Body of pancreas (tissue), 4 donors: ENCODE results near the gene TMEM181. TPM values are rescaled to one million over a fixed set of nuclear protein-coding genes. Genes with fewer than 3 reads are reported as not detected.

Source experiments
- ATAC-seq: fragments of 150-250 bp; one replicate; pipeline ENCODE4 v1.9.1; 2016
- DNase-seq, 4 donors: peaks; one replicate each; pipeline ENCODE4 v3.0.0-alpha.2; 2019
- H3K27ac ChIP-seq, 4 donors: fragments of 200-600 bp; sonication (generic); 1 replicate in 3 of 4; 2 replicates in 1 of 4; pipeline versions ENCODE4 v1.5.1 to v1.6.1; 2016 to 2019; ENCODE audit warnings: mild to moderate bottlenecking in 1 of 4, mixed read lengths in 1 of 4, moderate library complexity in 1 of 4
- H3K27me3 ChIP-seq, 2 donors: fragments of 200-600 bp; sonication (generic); one replicate each; pipeline ENCODE4 v1.6.0; 2016; ENCODE audit warnings: mild to moderate bottlenecking in 1 of 2
- H3K36me3 ChIP-seq, 2 donors: fragments of 200-600 bp; sonication (generic); replicated peaks in 1 of 2; 2 replicates each; pipeline ENCODE4 v1.5.1; 2016; ENCODE audit warnings: low read depth in 2 of 2; ENCODE audit not compliant: insufficient read depth in 1 of 2
- H3K4me1 ChIP-seq: fragments of 200-600 bp; sonication (generic); one replicate; pipeline ENCODE4 v1.6.0; 2016
- H3K4me3 ChIP-seq, 2 donors: fragments of 200-600 bp; sonication (generic); 1 replicate in 1 of 2; 2 replicates in 1 of 2; pipeline ENCODE4 v1.5.1; 2016 to 2019
- H3K9me3 ChIP-seq, 3 donors: fragments of 200-600 bp; sonication (generic); 1 replicate in 2 of 3; 2 replicates in 1 of 3; pipeline ENCODE4 v1.5.1; 2016
- CTCF ChIP-seq, 7 experiments: fragments of 450-650 bp in 4 of 7; fragments of 200-600 bp in 3 of 7; sonication (generic) in 3 of 7; IDR thresholded peaks; one replicate each; pipeline ENCODE4 v1.5.1; 2016 to 2019; ENCODE audit warnings: antibody characterized with exemption in 7 of 7
- POLR2A ChIP-seq, 3 donors: fragments of 450-650 bp; IDR thresholded peaks; one replicate each; pipeline ENCODE4 v1.6.1; 2016; ENCODE audit warnings: antibody characterized with exemption in 3 of 3, mild to moderate bottlenecking in 2 of 3
- WGBS, 2 donors: methylation state at CpG; one replicate each; pipeline ENCODE4 v1.1.5; 2017; 5-methylcytosine and 5-hydroxymethylcytosine counted together
- intact Hi-C: fragments of 100-400 bp; cut with DNase I; formaldehyde crosslinking; loops from one replicate; pipeline ENCODE4 v1.15.1; 2023
- total RNA-seq, 2 donors: library from RNA; depleted of rRNA; stranded (reverse); fragments of >200 nt; gene quantifications; one replicate each; pipeline ENCODE4 v1.1.0, GENCODE V29; 2016

Gene TMEM181
- total RNA-seq, 2 donors from 2014 or later = 19.8 to 34.2 TPM

GRCh38 chr6:158627940-158628211 is 68.0 kb downstream of the TMEM181 start:
- Histone ChIP-seq H3K9me3 (no peaks in the 10 kb centered on the region), H3K4me3 (no peak overlapping the region), H3K27me3 (no peaks in the 10 kb centered on the region), H3K36me3 (peaks cover 0 to 12% of the 10 kb centered on the region in 2 donors), H3K27ac (no peak overlapping the region), H3K4me1 (peaks cover 19% of the 10 kb centered on the region)
- intact Hi-C loops = no loop called here
- ATAC-seq = no peak
- no peak for TF ChIP-seq POLR2A (IDR thresholded peaks at IDR 0.05)
- no peak for TF ChIP-seq CTCF (IDR thresholded peaks at IDR 0.05)
- 69 to 81% methylated on average over 8 to 9 of the region's 9 CpGs for WGBS, 2 donors
- peak in 1 of 4 donors; percentile 8 for DNase-seq

- Histone ChIP-seq H3K9me3 (no peaks in the 10 kb centered on the region), H3K27me3 (no peaks in the 10 kb centered on the region), H3K4me3 (no peak overlapping the region), H3K4me1 (peaks cover 19% of the 10 kb centered on the region), H3K36me3 (peaks cover 0 to 12% of the 10 kb centered on the region in 2 donors), H3K27ac (no peak overlapping the region)
- intact Hi-C loops = no loop called here
- no peak for ATAC-seq
- no peak for TF ChIP-seq CTCF (IDR thresholded peaks at IDR 0.05)
- TF ChIP-seq POLR2A (IDR thresholded peaks at IDR 0.05) = no peak
- DNase-seq = peak in 1 of 4 donors; percentile 20
- WGBS, 2 donors = 69 to 94% methylated on average over 5 to 17 of the region's 17 CpGs
Observed at GRCh38 chr6:158628542-158628941, 68.7 kb downstream of the TMEM181 start.

- peak in 4 of 7 experiments; percentile 29 to 40 (median 34) for TF ChIP-seq CTCF (IDR thresholded peaks at IDR 0.05)
- no peak for TF ChIP-seq POLR2A (IDR thresholded peaks at IDR 0.05)
- ATAC-seq = peak; percentile 60
- intact Hi-C loops = no loop called here
- Histone ChIP-seq H3K36me3 (peaks cover 0 to 12% of the 10 kb centered on the region in 2 donors), H3K27ac (peak overlapping the region in 1 of 4 donors; percentile 1), H3K4me3 (no peak overlapping the region), H3K4me1 (peaks cover 19% of the 10 kb centered on the region), H3K9me3 (no peaks in the 10 kb centered on the region), H3K27me3 (no peaks in the 10 kb centered on the region)
- WGBS, 2 donors = 55 to 63% methylated on average over 20 of the region's 20 CpGs
- peak; percentile 58 to 65 (median 64) for DNase-seq
Observed at GRCh38 chr6:158629367-158630221, 69.7 kb downstream of the TMEM181 start.

- 69 to 83% methylated on average over 17 to 19 of the region's 19 CpGs for WGBS, 2 donors
- Histone ChIP-seq H3K27ac (peak overlapping the region in 2 of 4 donors; percentile 22 to 59), H3K4me1 (peaks cover 19% of the 10 kb centered on the region), H3K9me3 (no peaks in the 10 kb centered on the region), H3K27me3 (no peaks in the 10 kb centered on the region), H3K36me3 (peaks cover 0 to 8% of the 10 kb centered on the region in 2 donors), H3K4me3 (no peak overlapping the region)
- no peak for ATAC-seq
- intact Hi-C loops = no loop called here
- peak in 1 of 4 donors; percentile 34 for DNase-seq
- TF ChIP-seq CTCF (IDR thresholded peaks at IDR 0.05) = no peak
Observed at GRCh38 chr6:158630938-158631616, 71.2 kb downstream of the TMEM181 start.
